Neutrophil (primary cell): Measurements from ENCODE around the gene ATG101.

Source experiments
- H3K27ac ChIP-seq: fragments of 200-600 bp; sonication (generic); 2 replicates; pipeline ENCODE4 v1.5.1; 2016; ENCODE audit warnings: mild to moderate bottlenecking, moderate library complexity
- H3K27me3 ChIP-seq: fragments of 200-600 bp; sonication (generic); 2 replicates; pipeline ENCODE4 v1.6.0; 2016; ENCODE audit warnings: mild to moderate bottlenecking
- H3K36me3 ChIP-seq: fragments of 200-600 bp; sonication (generic); 2 replicates; pipeline ENCODE4 v1.5.1; 2017
- H3K4me1 ChIP-seq, 2 experiments: fragments of 200-600 bp in 1 of 2; sonication (generic) in 1 of 2; 1 replicate in 1 of 2; 2 replicates in 1 of 2; pipeline versions ENCODE4 v1.5.1 to v1.6.1; 2013 to 2016; ENCODE audit warnings: low read depth in 1 of 2, low read length in 1 of 2, mild to moderate bottlenecking in 1 of 2, moderate library complexity in 1 of 2; ENCODE audit not compliant: control insufficient read depth in 1 of 2, insufficient read depth in 1 of 2
- H3K4me3 ChIP-seq, 2 experiments: fragments of 200-600 bp in 1 of 2; sonication (generic) in 1 of 2; 1 replicate in 1 of 2; 2 replicates in 1 of 2; pipeline ENCODE4 v1.5.1; 2013 to 2016; ENCODE audit warnings: low read depth in 1 of 2, low read length in 1 of 2, mild to moderate bottlenecking in 1 of 2, moderate library complexity in 1 of 2
- H3K9me3 ChIP-seq: fragments of 200-600 bp; sonication (generic); 2 replicates; pipeline ENCODE4 v1.5.1; 2016
- CTCF ChIP-seq: fragments of 200-600 bp; sonication (generic); IDR thresholded peaks from 2 replicates; pipeline ENCODE4 v1.5.1; 2016; ENCODE audit warnings: antibody characterized with exemption

ATG101 gene

GRCh38 chr12:52089491-52089890, 19.7 kb downstream of the ATG101 start:
- no peak for TF ChIP-seq CTCF
- Histone ChIP-seq H3K27ac (no peak overlapping the region), H3K4me3 (no peak overlapping the region), H3K27me3 (peaks cover 80% of the 10 kb centered on the region), H3K9me3 (no peaks in the 10 kb centered on the region), H3K4me1 (no peaks in the 10 kb centered on the region), H3K36me3 (no peaks in the 10 kb centered on the region)

- H3K9me3 ChIP-seq = no peaks in the 10 kb centered on the region
- no peaks in the 10 kb centered on the region for H3K4me1 ChIP-seq
- no peaks in the 10 kb centered on the region for H3K36me3 ChIP-seq
- H3K27ac ChIP-seq = no peak overlapping the region
- TF ChIP-seq CTCF = no peak
- no peak overlapping the region for H3K4me3 ChIP-seq
- peaks cover 80% of the 10 kb centered on the region for H3K27me3 ChIP-seq
Observed at GRCh38 chr12:52090291-52090690, 20.5 kb downstream of the ATG101 start.

GRCh38 chr12:52091061-52091460, 21.3 kb downstream of the ATG101 start:
- Histone ChIP-seq H3K4me1 (no peaks in the 10 kb centered on the region), H3K27me3 (peaks cover 77% of the 10 kb centered on the region), H3K36me3 (no peaks in the 10 kb centered on the region), H3K4me3 (no peak overlapping the region), H3K27ac (no peak overlapping the region), H3K9me3 (no peaks in the 10 kb centered on the region)
- TF ChIP-seq CTCF = no peak

- TF ChIP-seq CTCF = no peak
- H3K4me3 ChIP-seq = no peak overlapping the region
- H3K27me3 ChIP-seq = peaks cover 69% of the 10 kb centered on the region
- H3K4me1 ChIP-seq = no peaks in the 10 kb centered on the region
- no peak overlapping the region for H3K27ac ChIP-seq
- H3K36me3 ChIP-seq = no peaks in the 10 kb centered on the region
- no peaks in the 10 kb centered on the region for H3K9me3 ChIP-seq
Observed at GRCh38 chr12:52091869-52092268, 22.1 kb downstream of the ATG101 start.

- H3K4me1 ChIP-seq = no peaks in the 10 kb centered on the region
- no peak overlapping the region for H3K4me3 ChIP-seq
- H3K36me3 ChIP-seq = no peaks in the 10 kb centered on the region
- H3K27me3 ChIP-seq = peaks cover 67% of the 10 kb centered on the region
- no peak for TF ChIP-seq CTCF
- no peak overlapping the region for H3K27ac ChIP-seq
- H3K9me3 ChIP-seq = no peaks in the 10 kb centered on the region
Observed at GRCh38 chr12:52093346-52093745, 23.6 kb downstream of the ATG101 start.
